NOMO-1 treated with dmso at 0.1 percent for 144 hours (cell line): ENCODE data around the gene DNMT3A.

Experiments used
- DNase-seq: peaks from one replicate; lab custom pipeline; 2025; ENCODE audit not compliant: unreplicated experiment; lab: John Stamatoyannopoulos, UW

The DNMT3A gene

DNA sequence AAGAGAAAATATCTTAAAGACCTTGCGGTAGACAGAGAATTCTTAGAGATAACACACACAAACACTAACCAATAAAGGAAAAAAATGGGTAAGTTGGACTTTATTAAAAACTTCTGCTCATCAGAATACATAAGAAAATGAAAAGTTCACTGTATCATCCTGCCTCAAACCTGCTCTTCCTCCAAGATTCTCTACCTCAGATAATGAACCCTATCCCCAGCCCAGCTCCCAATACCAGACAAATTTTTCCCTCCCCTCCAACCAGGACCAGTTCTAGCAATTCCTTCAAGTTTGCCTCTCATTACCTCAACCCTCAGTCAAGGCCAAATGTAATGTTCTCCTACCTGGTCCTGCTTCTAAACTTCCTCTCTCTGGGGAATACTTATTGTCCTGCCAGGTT, 79.4 kb downstream of the DNMT3A start:
- DNase-seq, result no peak

DNA sequence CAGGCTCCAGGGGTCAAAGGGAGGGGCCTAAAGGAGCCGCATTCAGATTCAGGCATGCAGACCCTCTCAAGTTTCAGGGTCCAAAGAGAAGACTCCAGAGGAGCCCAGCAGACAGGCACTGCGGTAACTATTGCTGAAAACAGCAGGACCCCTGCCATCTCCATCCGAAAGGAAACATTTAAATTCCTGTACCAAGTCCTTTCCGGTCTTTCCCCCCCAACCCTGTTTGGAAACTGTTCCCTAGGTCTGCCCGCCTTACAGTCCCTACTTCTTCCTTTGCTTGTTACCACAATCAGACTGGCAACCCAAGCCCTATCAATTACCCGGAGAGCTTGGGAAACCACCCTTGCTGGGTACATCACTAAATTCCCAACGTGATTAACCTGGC, 82.0 kb downstream of the DNMT3A start:
- DNase-seq, result no peak

DNA sequence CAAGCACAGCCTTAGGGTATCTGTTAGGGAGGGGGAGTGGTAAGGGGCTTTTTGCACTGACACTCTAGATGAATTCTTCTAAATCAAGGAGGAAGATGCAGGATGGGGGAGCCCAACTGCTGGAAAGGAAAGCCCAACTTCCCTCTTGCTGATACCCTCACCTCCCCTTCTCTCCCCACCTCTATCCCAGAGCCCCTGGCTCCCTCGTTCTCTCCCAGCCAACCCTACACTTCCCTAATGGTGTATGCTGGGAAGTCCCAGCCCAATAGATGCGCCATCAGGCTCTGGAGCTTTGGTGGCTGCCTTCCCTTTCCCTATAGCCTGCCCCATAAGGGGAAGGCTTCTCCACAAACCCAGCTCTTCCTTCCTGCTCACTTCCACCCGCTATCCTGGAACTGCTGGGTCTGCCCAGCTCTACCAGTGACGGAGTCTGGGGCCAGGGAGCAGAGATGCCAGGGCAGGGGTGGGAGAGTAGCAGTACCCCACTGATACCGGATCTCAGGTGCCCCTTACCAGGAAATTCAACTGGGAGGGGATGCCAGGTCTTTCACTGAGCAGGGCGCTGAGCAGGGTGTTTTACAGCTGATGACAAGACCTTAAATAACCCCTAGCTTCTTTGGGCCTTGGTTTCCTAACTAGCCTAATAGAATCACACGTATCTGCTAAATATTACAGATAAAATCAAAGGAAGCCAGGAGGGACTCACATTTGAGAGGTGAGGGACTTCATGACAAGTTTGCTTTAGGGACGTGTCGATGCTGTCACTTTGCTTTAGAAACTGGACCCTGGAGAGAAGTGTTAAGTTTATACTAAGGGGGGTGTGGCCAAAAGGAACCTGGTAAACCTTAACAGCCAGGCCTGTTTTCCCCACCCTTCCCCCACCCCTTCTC, 82.6 kb downstream of the DNMT3A start:
- no peak for DNase-seq

DNA sequence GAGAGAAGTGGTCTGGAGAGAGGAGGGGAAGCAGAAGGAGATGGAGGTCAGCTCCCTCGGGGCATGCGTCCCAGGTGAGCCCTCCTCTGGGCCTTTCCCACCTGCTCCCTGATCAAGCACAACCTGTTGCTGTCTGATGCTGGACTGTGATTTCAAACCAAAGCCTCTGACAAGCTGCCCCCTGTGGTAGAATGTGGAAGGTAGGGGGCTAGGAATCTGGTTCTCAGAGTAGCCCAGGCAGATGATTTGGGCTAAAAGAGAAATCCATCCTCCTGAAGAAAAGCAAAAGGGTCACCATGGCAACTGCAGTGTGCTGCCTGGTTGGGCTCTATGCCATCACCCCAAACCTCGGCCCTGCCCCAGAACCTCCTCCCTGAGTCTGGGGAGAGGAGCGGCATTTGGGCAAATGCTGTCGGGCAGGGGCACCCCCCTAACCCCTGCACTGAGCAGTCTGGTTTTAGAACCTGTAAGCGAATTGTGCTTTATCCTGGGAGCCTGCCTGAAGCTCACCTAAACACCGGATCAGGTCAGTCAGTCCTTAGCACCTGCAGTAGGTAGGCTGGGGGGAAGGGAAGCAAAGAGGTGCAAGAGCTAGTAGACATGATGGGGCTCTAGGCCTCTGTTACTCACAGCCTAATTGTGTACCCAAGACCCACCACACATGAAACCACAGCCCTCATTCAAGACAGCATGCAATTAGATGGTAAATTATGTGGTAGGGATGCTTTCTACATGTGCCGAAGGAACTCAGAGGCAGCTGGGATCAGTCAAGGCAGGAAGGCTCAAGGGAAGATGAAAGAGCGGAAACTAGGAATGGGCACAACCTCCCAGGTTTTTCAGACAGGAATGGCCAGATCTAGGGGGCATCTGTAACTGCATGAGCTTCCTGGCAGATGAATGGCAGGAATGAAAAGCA, 83.5 kb downstream of the DNMT3A start:
- no peak for DNase-seq

DNA sequence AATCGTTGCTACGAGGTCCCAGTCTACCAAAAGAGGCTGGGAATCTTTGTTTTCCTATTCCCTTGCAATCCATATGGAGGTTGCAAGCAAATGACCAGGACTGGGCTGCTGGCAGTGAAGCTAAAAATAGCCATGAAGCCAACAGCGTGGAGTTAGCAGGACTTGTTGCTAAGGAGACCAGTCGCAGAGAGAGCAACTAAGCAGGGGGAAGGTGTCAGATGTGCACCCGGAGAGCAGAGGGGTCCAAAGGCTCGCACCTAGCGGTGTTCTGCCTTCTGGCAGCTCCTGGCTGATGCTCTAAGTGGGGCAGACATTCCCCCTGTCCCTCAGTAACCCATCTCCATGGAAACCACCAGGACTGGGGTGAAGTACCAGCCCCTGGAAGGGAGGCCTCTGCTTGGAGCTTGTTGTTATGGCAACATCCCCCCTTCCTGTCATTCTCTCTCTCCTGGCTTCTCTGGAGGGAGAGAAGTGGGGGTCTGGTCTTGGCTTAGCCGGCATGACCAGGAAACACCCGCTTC, 84.6 kb downstream of the DNMT3A start:
- DNase-seq, result no peak

DNA sequence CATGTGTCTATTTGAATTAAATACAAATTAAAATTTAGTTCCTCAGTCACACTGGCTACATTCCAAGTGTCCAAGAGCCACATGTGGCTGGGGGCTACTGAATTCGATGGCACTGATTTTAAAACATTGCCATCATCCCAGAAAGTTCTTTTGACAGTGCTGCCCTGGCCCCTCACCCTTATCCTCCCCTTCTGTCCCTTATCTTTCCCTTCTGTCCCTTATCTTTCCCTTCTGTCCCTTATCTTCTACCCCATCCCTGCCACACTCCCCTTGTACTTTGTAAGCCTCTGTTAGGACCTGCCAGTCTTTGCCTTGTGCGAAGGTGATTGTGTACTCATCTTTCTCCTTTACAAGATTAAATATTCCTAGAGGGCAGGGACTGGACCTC, 85.2 kb downstream of the DNMT3A start:
- DNase-seq, result no peak

DNA sequence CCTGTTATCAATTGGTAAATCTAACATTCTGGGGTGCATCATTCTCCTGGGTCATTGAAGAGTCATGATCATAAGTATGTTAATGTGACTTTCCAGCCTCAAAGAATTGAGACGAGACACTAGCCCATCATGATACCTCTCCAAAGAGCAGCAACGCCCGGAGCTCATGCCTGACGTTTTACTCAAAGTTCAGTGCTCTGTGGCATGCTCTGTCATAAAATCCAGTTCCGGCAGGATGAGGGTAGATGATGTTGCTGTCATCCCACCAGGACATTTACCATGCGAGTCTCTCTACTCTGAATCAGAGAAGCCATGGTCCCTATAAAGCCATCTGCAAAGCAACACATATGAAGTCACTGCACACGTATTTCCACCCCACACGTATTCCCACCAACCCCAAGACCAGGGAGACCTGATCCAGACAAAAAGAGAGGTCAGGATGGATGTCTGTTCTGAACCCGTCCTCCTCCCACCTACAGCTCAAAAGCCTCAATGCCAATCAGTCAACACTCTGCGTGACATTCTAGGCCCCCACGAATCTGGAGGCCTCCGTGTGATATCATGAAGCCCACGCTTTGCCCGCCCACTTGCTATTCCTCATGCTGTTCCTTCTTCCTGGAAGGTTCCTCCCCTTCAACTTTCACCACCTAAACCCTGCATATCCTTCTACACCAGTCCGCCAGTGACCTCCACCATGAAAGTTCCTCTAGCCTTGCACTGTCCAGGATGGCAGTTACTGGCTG, 85.8 kb downstream of the DNMT3A start:
- DNase-seq, result no peak

DNA sequence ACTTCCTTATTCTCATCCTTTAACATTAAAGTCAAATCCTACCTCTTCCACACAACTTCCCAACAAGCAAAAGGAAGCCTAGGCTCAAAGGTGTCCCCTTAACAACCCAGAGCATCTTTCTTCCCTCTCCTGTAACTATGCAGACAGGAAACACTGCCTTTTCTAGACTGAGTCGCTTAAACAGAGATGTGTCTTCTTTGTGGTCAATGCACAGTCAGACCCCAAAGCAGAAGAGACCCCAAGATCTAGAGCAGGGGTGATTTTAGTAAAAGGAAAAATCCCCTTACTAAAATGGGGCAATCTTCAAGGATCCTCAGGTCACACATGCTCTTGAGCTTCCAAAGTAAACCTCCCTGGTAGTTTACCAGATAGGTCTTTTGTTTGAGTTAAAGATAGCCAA, 86.8 kb downstream of the DNMT3A start:
- DNase-seq, result no peak

DNA sequence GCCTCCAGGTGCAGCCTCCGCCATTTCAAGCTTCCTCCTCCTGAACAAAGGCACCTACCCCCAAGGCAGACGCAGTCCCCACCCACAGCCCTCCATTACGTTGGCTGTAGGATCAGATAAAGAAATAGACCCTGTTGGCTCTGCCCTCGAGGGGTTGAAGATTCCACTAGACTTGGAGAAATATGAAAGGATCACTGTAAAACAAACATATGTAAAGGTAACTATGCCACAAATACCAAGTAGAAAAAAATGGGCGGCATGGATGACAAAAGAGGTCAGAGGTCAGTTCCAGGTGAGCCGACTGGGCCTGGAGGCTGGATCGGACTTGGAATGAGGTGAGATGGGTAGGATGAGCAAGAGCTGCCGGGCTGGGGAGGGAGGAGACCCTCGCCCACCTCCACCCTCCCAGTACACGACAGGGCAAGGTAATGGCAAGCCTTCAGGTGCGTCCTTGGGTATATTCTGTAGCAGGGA, 88.5 kb downstream of the DNMT3A start:
- DNase-seq, result no peak

DNA sequence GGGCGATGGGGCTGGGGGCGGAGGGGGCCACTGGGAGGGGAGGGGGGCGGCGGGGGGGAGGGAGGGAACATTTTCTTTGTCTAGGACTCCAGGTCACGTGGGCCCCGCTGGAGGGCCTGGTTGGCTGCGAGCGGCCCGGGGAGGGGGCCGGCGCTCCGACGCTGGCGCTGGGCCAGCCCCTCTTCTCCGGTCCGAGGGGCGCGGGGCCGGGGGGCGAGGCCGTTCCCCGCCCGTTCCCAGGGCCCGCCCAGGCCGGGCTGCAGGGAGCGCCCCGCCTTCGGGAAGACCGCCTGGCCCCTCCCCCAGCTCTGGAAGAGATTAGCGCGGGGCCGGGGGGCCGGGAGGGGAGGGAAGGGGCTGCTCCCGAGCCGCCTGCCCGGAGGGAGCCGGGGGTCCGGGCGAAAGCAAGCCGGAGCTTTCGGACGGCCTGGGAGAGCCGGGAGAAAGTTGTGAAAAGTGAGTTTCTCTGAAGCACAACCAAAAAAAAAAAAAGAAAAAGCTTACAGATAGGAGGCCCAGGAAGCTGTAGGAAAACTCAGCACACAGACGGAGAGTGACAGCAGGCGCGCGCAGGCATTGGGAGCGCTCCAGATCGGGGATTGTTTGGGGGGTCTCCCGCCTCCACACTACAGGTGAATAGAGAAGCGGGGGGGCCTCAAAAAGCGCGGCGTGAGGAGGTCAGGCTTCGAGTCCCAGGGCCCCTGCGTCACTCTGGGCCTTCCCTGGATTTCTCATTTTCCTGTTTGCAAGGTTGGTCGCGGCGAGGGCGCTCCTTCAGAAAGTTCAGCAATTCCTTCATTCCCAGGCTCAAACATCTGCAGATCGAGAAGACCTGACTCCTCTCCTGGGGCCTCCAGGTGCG, 89.2 kb downstream of the DNMT3A start:
- DNase-seq, result peak; percentile 50

DNA sequence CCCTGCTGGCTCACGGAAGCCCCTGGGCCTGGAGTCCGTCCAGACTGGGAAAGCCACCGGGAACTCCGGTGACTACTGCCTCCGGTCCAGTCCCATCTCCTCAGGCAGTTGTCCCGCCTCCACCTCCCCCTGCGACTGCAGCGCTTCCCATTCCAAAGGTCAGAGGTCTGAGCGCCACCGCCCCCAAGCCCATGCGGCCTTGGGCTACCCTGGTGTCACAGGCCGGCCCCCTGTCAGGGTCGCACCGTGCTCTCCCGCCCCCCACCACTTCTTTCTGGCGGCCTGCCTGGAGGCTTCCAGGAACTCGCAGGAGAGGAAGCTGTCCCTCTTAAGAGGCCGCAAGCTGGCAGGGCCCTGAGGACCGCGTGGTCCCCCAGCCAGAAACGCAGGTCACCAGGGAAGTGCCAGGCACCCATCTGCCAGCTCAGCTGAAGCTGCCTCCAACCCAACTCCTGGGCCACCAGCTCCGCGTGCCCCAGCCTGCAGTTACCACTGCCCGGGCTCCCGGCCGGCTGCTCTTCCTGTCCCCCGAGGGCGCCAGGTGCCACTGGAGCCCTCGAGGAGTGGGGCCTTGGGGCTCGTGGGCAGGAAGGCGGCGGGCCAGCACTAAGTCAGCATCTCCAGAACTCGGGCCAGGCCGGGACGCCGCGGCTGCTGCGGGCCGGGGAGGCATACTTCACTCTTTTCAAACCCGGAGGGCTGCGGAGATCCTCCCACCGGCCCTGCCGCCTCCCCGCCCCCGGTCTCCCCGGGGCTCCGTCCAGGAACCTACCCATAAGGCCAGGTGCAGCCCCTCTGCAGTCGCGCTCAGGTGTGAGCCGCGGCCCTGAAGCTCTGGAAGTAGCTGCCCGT, 90.1 kb downstream of the DNMT3A start:
- DNase-seq, result no peak

DNA sequence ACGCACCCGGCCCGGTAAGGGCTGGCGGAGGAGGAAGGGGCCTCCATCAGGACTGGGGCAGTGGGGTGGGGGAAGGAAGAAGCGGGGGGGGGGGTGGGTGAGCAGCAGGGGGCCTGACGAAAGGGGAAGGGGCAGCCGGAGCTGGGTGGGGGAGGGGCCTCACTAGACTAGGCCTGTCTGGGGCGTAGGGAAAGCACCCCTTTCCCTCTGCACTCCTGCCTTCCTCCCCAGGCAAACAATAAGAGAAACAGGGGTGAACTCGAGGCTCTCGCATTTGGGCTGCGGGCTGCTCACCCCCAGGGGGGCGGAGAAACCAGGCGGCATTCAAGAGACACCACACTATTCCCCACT, 90.7 kb downstream of the DNMT3A start:
- no peak for DNase-seq

DNA sequence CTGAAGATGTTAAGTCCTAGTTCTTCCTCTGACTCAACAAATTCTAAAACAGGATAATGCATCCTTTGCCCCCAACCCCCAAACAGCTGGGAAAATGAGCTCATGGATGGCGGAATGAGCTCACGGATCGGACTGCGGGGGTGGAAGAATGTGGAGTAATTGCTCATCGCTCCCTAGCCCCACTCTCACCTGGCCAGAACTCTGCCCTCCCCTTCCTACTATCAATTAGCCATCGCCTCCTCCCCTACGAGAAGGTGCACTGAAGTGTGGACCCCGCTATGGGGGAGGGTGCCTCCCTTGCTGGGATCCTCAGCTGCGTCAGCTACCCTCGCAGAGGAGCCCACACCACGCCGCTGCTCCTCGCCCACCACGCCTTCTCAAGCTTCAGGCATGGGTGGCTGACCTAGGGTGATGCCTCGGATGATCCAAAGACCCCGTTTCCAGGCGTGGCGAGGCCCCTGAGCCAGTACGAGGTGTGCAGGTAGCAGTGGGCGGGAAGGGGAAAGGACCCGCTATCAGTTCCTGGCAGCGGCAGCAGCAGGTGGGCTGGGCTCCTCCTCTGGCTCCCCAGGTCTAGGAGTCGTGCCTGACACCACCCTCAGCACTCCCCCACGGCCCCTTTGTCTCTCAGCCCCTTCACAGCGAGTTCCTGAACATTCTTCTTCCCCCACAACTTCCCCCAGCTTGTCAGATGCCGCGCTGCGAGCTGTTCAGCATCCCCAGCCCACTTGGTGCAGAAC, 91.2 kb downstream of the DNMT3A start:
- DNase-seq, result no peak

DNA sequence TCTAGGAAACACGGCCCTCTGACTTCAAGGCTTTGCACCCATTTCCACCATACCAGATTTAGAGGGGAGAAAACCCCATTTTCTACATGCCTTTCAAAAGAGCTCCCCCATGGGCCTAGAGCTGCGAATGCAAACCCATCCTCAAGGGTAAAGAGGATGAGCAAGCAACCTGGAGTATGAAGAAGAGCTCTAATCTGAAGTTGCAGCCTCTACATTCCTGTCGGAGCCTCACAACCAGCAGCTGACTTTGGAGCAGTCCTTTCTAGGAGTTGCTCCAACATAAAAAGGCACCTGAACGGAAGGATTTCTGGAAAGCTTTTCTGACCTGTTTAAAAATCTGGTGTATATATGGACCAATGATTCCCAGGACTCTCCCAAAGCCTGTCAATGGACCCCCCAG, 91.9 kb downstream of the DNMT3A start:
- no peak for DNase-seq

DNA sequence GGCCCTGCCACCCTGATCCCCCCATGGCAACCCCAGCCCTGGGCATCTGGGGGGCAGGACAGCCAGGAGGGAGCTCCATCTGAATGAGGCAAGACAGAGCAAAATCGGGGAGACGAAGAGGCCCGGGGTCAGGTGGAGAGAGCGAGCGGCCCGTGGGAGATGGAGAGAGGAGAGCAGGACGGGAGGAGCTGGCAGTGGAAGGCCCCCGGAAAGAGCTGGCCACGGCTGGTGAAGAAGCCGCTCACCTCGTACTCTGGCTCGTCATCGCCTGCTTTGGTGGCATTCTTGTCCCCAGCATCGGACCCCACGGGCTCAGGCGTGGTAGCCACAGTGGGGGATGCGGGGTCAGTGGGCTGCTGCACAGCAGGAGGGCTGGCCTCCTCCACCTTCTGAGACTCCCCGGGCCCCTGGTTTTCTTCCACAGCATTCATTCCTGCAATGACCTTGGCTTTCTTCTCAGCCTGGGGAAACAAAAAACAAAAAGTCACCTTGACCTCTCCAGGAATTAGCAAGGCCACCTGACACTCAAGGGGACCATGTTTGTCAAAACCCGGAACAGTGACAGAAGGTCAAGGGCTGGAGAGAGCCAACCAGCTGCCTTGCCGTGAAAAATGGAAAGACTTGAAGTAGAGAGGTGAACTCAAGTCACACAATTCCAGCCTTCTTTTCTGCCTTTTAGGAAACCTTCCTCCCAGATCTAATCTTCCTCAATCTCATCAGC, 93.8 kb downstream of the DNMT3A start:
- no peak for DNase-seq

DNA sequence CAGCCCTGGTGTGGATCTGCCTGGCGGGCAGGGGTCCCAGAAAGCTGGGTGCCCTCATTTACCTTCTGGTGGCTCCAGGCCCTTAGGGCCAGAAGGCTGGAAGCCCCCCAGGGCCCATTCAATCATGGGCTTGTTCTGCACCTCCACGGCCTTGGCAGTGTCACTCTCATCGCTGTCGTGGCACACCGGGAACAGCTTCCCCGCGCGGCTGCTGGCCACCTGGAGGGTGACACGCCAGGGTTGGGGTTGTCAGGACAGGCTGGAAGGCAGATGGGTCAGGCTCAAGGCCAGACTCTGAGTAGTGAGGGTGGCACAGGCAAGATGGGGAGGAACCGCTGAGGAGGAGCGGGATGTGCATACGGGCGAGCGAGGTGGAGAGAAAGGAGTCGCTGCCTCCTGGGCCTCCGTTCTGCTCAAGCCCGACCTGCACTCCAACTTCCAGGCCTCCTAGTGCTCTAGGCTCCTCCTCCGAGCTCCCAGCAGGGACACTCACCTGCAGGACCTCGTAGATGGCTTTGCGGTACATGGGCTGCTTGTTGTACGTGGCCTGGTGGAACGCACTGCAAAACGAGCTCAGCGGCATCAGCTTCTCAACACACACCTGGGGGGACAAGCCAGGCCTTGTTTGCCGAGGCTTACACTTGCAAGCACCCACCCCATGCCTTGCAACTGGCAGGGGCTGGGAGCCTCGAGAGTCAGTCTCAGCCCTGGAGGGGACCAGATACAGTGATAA, 95.0 kb downstream of the DNMT3A start:
- DNase-seq, result no peak

DNA sequence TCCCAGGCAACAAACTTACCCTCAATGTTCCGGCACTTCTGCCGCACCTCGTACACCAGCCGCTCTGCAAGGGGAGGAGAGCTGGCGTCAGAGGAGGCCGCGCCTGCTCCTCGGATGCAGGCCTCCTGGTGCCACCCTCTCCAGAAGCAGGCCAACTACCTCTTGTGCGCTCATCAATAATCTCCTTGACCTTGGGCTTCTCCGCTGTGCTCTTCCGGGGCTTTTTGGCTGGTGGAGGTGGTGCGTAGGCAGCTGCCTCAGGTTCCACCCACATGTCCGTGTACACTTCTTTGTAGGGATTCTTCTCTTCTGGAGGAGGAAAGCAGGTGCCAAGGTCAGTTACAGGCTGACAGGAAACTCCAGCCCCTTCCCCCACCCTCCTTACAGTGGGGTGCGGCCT, 95.7 kb downstream of the DNMT3A start:
- DNase-seq, result no peak
